ENCODE results near the gene RGS16. TPM values are rescaled to one million over a fixed set of nuclear protein-coding genes. Genes with fewer than 3 reads are reported as not detected.

RGS16 gene, protein sequence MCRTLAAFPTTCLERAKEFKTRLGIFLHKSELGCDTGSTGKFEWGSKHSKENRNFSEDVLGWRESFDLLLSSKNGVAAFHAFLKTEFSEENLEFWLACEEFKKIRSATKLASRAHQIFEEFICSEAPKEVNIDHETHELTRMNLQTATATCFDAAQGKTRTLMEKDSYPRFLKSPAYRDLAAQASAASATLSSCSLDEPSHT
- 0.36 and 0.81 TPM in 2 replicates for total RNA-seq

DNA sequence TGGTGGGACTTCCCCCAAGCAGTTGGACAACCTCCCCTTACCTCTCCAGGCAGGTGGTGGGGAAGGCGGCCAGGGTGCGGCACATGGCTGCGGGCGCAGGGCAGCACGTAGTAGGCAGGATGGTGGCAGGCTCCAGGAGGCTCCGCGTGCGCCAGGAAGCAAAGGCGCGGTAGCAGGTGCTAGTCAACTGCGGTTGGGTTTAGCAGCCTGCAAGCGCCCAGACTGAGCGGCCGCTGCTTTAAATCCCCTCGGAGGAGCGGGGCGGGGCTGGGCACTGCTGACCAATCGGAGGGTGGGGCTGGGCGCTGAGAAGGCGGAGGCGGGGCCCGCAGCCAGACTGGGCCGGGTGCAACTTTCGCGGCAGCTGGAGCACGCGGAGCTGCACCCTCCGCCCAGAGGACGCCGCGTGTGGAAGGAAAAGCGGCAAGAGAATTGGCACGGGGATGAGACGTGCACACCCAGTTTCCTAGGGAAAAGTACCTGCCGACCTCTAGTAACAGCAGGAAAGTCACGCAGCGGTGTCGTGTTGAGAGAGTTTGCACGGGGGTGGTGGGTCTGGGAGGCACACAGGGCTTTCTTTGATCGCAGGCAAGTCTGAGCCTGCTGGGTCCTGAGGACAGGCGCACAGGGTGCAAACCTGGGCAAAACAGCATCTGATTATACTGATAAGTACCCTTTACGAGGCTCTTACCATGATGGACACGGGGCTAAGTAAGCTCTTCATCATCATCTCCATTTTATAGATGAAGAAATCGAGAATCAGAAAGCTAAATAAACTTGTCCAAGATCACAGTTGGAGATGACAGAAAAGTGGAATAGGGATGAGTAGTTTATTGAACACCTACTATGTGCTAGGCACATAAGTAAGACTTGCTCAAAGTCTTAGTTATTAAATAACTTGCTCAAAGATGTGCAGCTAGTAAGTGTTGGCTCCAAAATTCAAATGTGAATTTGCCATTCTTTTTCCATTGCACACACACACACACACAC is at the start of gene RGS16:
Gene RGS16 (minus strand): TSS at position 215 of the 990 bp plus-strand sequence. CDS start 130 bp downstream, at position 85.
- no peak for DNase-seq (ENCODE audit: low read depth)
- TF ChIP-seq, protein P1, sequence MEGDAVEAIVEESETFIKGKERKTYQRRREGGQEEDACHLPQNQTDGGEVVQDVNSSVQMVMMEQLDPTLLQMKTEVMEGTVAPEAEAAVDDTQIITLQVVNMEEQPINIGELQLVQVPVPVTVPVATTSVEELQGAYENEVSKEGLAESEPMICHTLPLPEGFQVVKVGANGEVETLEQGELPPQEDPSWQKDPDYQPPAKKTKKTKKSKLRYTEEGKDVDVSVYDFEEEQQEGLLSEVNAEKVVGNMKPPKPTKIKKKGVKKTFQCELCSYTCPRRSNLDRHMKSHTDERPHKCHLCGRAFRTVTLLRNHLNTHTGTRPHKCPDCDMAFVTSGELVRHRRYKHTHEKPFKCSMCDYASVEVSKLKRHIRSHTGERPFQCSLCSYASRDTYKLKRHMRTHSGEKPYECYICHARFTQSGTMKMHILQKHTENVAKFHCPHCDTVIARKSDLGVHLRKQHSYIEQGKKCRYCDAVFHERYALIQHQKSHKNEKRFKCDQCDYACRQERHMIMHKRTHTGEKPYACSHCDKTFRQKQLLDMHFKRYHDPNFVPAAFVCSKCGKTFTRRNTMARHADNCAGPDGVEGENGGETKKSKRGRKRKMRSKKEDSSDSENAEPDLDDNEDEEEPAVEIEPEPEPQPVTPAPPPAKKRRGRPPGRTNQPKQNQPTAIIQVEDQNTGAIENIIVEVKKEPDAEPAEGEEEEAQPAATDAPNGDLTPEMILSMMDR (conservative IDR thresholded peaks at IDR 0.05; ENCODE audit: low read depth, low read length), result no peak
- H3K4me3 ChIP-seq (ENCODE audit: low read depth, low read length), result peak within 1 kb of the TSS; percentile 54

DNA sequence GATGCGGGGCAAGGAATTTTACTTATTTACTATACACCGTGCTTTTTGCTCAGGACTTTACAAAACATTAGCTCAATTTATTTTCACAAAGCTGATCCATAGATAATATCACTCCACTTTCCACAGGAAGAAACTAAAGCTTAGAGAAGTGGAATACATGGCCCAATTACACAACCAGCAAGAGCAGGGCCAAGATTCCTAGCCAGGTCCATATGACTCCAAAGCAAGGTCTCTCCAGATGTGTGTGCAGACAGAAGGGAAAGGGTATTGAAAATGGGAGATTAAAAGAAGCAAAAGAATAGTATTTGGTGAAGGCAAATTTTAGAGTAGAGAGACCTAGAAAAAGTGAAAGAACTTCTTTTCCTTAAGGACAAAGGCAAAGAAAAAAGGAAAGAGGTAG is 49.8 kb upstream of the RGS16 start:
- DNase-seq (ENCODE audit: low read depth), result no peak
- TF ChIP-seq, protein P1 (conservative IDR thresholded peaks at IDR 0.05; ENCODE audit: low read depth, low read length), result no peak
- no peak overlapping the region for H3K4me3 ChIP-seq (ENCODE audit: low read depth, low read length)

DNA sequence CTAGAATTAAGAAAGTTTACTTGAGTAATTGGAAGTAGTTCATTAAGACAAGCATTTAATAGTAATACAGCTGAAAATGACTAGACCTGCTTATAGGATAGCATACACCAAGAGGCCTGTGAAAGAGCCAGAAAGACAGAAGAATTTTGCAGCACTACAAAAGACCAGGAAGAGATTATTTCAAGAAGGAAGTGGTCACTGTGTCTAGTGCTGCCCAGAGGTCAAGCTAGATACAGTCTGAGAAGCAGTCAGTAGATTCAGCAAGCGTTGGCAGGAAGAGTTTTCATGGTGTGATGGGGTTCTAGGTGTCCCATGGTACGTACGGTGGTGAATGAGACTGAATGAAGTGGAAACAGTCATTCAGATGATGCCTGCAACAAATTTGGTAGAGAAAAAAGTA is 48.7 kb upstream of the RGS16 start:
- no peak for DNase-seq (ENCODE audit: low read depth)
- no peak overlapping the region for H3K4me3 ChIP-seq (ENCODE audit: low read depth, low read length)
- TF ChIP-seq, protein P1 (conservative IDR thresholded peaks at IDR 0.05; ENCODE audit: low read depth, low read length), result no peak

DNA sequence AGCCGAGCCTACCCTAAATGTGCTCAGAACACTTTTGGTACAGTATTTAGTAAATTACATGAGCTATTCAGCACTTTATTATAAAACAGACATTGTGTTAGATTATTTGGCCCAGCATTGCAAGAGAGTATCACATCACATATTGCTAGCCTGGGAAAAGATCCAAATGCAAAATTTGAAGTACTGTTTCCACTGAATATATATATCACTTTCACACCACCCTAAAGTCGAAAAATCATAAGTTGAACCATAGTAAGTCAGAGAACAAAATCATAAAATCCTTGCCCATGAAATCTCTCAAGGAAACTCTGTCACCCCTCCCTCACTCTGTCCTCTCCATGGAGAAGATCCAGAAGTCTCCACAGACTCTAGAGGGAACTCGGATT is 47.1 kb upstream of the RGS16 start:
- no peak overlapping the region for H3K4me3 ChIP-seq (ENCODE audit: low read depth, low read length)
- TF ChIP-seq, protein P1 (conservative IDR thresholded peaks at IDR 0.05; ENCODE audit: low read depth, low read length), result no peak
- DNase-seq (ENCODE audit: low read depth), result no peak

DNA sequence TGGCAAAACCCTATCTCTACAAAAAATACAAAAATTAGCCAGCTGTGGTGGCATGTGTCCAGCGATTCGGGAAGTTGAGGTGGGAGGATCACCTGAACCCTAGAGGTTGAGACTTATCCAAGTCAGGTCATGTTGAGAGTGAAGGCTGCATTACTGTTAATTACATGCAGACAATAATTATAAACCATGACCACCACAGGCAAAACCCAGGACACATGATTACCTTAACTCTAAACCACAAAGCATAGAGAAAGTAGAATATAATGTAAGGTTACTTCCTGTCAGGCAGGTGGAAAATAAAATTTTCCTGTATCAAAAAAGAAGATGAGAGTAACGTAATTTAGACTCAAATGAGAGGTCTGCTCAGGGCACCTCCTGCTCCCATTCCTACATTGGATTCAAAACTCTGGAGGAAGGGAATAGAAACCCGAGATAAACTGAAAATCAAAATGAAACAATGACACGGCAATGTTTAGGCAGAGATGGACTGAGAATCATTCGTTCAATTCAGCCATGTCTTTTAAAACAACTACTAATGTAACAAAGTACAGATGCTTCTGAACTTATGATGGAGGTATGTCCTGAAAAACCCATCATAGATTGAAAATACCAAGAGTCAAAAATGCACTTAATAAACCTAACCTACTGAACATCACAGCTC is 46.6 kb upstream of the RGS16 start:
- no peak for DNase-seq (ENCODE audit: low read depth)
- H3K4me3 ChIP-seq (ENCODE audit: low read depth, low read length), result no peak overlapping the region

DNA sequence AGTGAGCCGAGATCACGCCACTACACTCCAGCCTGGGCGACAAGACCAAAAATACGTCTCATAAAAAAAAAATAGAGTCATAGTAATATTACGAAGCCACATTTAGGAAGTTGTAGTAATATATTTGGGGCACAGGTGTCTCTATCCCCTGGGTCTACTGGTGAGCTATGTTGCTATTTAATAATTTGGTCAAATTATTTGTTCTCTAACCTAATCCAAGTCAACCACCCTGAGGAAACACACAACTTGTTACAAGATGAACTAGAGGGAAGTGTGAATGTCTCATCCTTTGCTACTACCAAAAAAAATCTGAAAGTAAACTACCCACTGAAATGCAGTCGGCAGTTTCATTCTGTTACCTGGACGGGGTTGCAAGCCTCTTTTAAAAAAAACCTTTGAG is 44.9 kb upstream of the RGS16 start:
- TF ChIP-seq, protein P1 (conservative IDR thresholded peaks at IDR 0.05; ENCODE audit: low read depth, low read length), result no peak
- H3K4me3 ChIP-seq (ENCODE audit: low read depth, low read length), result no peak overlapping the region

More for the DNA sequence above, 46.6 kb upstream of the RGS16 start:
- TF ChIP-seq, protein P1 (conservative IDR thresholded peaks at IDR 0.05; ENCODE audit: low read depth, low read length), result no peak

More for the DNA sequence above, 44.9 kb upstream of the RGS16 start:
- no peak for DNase-seq (ENCODE audit: low read depth)

Measured in epithelial cell of proximal tubule (primary cell).